Measurements from ENCODE around the gene ADARB2.

Gene ADARB2

DNA sequence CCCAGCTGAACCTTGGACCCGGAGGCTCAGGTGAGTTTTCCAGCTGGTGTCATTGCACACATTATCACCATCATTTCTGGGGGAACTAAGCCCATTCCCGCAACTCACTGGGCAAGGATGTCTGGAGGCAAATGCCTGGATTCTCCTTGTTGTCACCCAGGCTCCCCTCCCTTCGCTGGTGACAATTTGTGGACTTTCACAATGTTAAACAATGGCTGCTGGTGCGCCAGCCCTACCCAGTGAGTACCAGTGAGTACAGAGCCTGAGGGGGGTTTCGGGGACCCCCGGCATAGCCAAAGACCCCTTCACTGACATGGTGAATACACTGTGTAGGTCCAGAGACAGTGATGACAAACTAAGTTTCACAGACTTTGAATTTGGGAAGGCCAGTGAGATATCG, 189.2 kb downstream of the ADARB2 start:
- no peak for TF ChIP-seq CEBPB (IDR thresholded peaks at IDR 0.05)
- TF ChIP-seq USF1 (IDR thresholded peaks at IDR 0.05): no peak
- no peak for TF ChIP-seq MAX (IDR thresholded peaks at IDR 0.05)
- TF ChIP-seq, protein P1, sequence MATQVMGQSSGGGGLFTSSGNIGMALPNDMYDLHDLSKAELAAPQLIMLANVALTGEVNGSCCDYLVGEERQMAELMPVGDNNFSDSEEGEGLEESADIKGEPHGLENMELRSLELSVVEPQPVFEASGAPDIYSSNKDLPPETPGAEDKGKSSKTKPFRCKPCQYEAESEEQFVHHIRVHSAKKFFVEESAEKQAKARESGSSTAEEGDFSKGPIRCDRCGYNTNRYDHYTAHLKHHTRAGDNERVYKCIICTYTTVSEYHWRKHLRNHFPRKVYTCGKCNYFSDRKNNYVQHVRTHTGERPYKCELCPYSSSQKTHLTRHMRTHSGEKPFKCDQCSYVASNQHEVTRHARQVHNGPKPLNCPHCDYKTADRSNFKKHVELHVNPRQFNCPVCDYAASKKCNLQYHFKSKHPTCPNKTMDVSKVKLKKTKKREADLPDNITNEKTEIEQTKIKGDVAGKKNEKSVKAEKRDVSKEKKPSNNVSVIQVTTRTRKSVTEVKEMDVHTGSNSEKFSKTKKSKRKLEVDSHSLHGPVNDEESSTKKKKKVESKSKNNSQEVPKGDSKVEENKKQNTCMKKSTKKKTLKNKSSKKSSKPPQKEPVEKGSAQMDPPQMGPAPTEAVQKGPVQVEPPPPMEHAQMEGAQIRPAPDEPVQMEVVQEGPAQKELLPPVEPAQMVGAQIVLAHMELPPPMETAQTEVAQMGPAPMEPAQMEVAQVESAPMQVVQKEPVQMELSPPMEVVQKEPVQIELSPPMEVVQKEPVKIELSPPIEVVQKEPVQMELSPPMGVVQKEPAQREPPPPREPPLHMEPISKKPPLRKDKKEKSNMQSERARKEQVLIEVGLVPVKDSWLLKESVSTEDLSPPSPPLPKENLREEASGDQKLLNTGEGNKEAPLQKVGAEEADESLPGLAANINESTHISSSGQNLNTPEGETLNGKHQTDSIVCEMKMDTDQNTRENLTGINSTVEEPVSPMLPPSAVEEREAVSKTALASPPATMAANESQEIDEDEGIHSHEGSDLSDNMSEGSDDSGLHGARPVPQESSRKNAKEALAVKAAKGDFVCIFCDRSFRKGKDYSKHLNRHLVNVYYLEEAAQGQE (IDR thresholded peaks at IDR 0.05; ENCODE audit: low read depth): no peak
- TF ChIP-seq CREB1 (IDR thresholded peaks at IDR 0.05; ENCODE audit: low read depth): no peak
- no peak for TF ChIP-seq RAD21 (IDR thresholded peaks at IDR 0.05; ENCODE audit: low read depth)
- no peak for TF ChIP-seq TEAD4 (IDR thresholded peaks at IDR 0.05)

GRCh38 chr10:1546431-1547110, 190.8 kb downstream of the ADARB2 start:
- TF ChIP-seq YY1 (IDR thresholded peaks at IDR 0.05; ENCODE audit: low read depth) (no peak), CEBPB (IDR thresholded peaks at IDR 0.05) (no peak), TEAD4 (IDR thresholded peaks at IDR 0.05) (no peak), NFIC (IDR thresholded peaks at IDR 0.05) (no peak), FOXM1 (IDR thresholded peaks at IDR 0.05; ENCODE audit: borderline replicate concordance, low read depth) (no peak), USF1 (IDR thresholded peaks at IDR 0.05) (no peak), EP300 (IDR thresholded peaks at IDR 0.05; ENCODE audit: borderline replicate concordance) (no peak), MAX (IDR thresholded peaks at IDR 0.05) (no peak)
- TF ChIP-seq, protein P1 (IDR thresholded peaks at IDR 0.05; ENCODE audit: low read depth): no peak

DNA sequence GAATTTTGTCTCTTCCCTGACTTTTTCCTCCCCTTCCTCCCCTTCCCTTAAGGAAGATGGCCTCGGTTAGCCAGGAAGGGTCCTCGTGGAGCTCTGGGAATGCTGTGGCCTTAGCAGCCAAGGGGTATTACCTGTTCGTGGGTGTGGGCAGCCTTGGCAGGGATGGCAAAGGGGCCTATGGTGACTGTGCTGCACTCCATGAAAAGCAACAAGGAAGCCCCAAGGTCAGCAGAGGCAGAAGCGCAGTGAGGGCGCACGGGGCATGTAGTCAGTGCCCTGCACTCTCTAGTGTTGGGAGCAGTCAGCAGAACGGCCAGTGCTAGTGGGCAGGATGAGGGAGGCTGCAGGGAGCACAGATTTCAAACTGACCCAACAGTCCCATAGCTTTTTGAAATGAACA, 191.8 kb downstream of the ADARB2 start:
- TF ChIP-seq TEAD4 (IDR thresholded peaks at IDR 0.05): no peak
- TF ChIP-seq USF1 (IDR thresholded peaks at IDR 0.05): no peak
- TF ChIP-seq CEBPB (IDR thresholded peaks at IDR 0.05): no peak
- no peak for TF ChIP-seq TCF12 (IDR thresholded peaks at IDR 0.05; ENCODE audit: low read depth)

DNA sequence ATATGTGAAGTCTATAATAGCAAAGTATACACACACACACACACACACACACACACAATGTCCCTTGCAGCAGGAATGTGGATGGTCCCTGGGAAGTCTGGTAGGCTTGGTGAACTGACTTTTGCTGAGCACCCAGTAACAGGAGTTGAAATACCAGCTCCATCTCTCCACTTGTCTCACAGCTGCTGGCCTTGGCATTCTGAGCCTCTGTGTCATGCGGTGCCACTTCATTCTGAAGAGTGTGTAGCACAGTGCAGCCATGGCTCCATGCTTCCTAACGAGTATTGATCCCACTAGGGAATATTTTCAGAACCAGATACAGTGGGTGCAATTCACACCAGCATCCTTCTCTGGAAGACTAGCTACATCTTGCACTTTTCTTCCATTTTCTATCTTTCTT, 192.4 kb downstream of the ADARB2 start:
- TF ChIP-seq TEAD4 (IDR thresholded peaks at IDR 0.05) (no peak), TAF1 (IDR thresholded peaks at IDR 0.05; ENCODE audit: low read depth) (no peak), TCF12 (IDR thresholded peaks at IDR 0.05; ENCODE audit: low read depth) (no peak), FOXM1 (IDR thresholded peaks at IDR 0.05; ENCODE audit: borderline replicate concordance, low read depth) (no peak), EP300 (IDR thresholded peaks at IDR 0.05; ENCODE audit: borderline replicate concordance) (no peak), MAX (IDR thresholded peaks at IDR 0.05) (no peak), CREB1 (IDR thresholded peaks at IDR 0.05; ENCODE audit: low read depth) (no peak), YY1 (IDR thresholded peaks at IDR 0.05; ENCODE audit: low read depth) (no peak), USF1 (IDR thresholded peaks at IDR 0.05) (no peak), RAD21 (IDR thresholded peaks at IDR 0.05; ENCODE audit: low read depth) (no peak), NFIC (IDR thresholded peaks at IDR 0.05) (no peak), EGR1 (IDR thresholded peaks at IDR 0.05) (no peak), CEBPB (IDR thresholded peaks at IDR 0.05) (no peak), ZBTB7A (IDR thresholded peaks at IDR 0.05; ENCODE audit: low read depth) (no peak)
- TF ChIP-seq, protein P1 (IDR thresholded peaks at IDR 0.05; ENCODE audit: low read depth): no peak

Measured in Ishikawa (cell line).